Psoas muscle (tissue), 8 donors: ENCODE results near the gene ADGRD1. TPM values are rescaled to one million over a fixed set of nuclear protein-coding genes. Genes with fewer than 3 reads are reported as not detected.

Source experiments
- ATAC-seq, 4 donors: fragments of 200-7000 bp; cut with Tn5 transposase; one replicate each; pipeline ENCODE4 v1.9.1; 2020; ENCODE audit warnings: moderate library complexity in 3 of 4, mild to moderate bottlenecking in 2 of 4
- DNase-seq, 2 donors: peaks; one replicate each; pipeline ENCODE4 v3.0.0-alpha.2; 2020
- H3K27ac ChIP-seq: fragments of 200-600 bp; one replicate; pipeline ENCODE4 v1.8.0; 2022
- H3K27me3 ChIP-seq, 3 donors: fragments of 200-600 bp in 1 of 3; one replicate each; pipeline versions ENCODE4 v1.6.1 to v1.8.0; 2013 to 2022; ENCODE audit warnings: low read length in 2 of 3, mild to moderate bottlenecking in 2 of 3, moderate library complexity in 1 of 3; ENCODE audit not compliant: insufficient read depth in 3 of 3
- H3K36me3 ChIP-seq, 2 donors: fragments of 200-600 bp in 1 of 2; one replicate each; pipeline versions ENCODE4 v1.6.1 to v1.8.0; 2013 to 2022; ENCODE audit warnings: low read depth in 1 of 2, mild to moderate bottlenecking in 1 of 2, moderate library complexity in 1 of 2; ENCODE audit not compliant: insufficient read depth in 1 of 2
- H3K4me1 ChIP-seq: fragments of 200-600 bp; one replicate; pipeline ENCODE4 v1.8.0; 2022
- H3K4me3 ChIP-seq: fragments of 200-600 bp; one replicate; pipeline ENCODE4 v1.8.0; 2022; ENCODE audit warnings: mild to moderate bottlenecking
- H3K9me3 ChIP-seq: fragments of 200-600 bp; one replicate; pipeline ENCODE4 v1.8.0; 2022
- WGBS, 3 donors: extraction: QIAGEN DNeasy Blood & Tissue Kit; methylation state at CpG; one replicate each; pipeline versions ENCODE4 v1.1.6 to v1.1.7; 2013; 5-methylcytosine and 5-hydroxymethylcytosine counted together
- intact Hi-C, 2 donors: fragments of 100-400 bp; cut with DNase I; formaldehyde crosslinking; loops; one replicate each; pipeline versions ENCODE4 v1.11.0 to v1.14.2; 2022
- polyA plus RNA-seq, 3 donors: library from polyadenylated mRNA; stranded (reverse); fragments of 200-250 nt; gene quantifications; one replicate each; pipeline ENCODE4 v1.2.3, GENCODE V29; 2013
- total RNA-seq, 4 donors: library from RNA; stranded (reverse); fragmentation: NEBNext Ultra II Directional in 2 of 4; extraction: Animal tissue kit (Norgen Biotek cat#: 25700) in 2 of 4; gene quantifications; one replicate each; pipeline versions ENCODE4 v1.2.1 to v1.2.4, GENCODE V29; 2021 to 2023
- TF ChIP-seq, protein P1 (sequence below): fragments of 200-600 bp; IDR thresholded peaks from one replicate; pipeline ENCODE4 v1.8.0; 2022; ENCODE audit warnings: antibody characterized with exemption
- donor health status: healthy with polysubstance abuse.
- donor health status: DM: no; HTN: no; CAD: no; lungs with moderate emphysema.
- donor health status: Bipolar disorder and iron deficiency.
- donor health status: healthy.
- donor health status: DM: yes; HTN: yes; CAD: no.
- donor health status: DM: no; HTN: no; CAD: no.
- donor health status: DM: no; HTN: no; CAD: no.
- donor health status: DM: yes; HTN: yes; CAD: no.

Gene ADGRD1
- total and polyA plus RNA-seq, 7 donors = 2.1 to 11.6 (median 3.6) TPM

GRCh38 chr12:131164096-131164872, 210.6 kb downstream of the ADGRD1 start:
- Histone ChIP-seq H3K27ac (no peak overlapping the region), H3K4me3 (no peak overlapping the region), H3K4me1 (no peaks in the 10 kb centered on the region), H3K9me3 (no peaks in the 10 kb centered on the region), H3K36me3 (no peaks in the 10 kb centered on the region), H3K27me3 (peaks cover 0 to 22% (median 0%) of the 10 kb centered on the region in 3 donors)
- DNase-seq (no peak), ATAC-seq (no peak)
- WGBS, 3 donors = 89 to 94% (median 94%) methylated on average over 18 to 24 of the region's 34 CpGs
- intact Hi-C loops = no loop called here
- TF ChIP-seq, protein P1, sequence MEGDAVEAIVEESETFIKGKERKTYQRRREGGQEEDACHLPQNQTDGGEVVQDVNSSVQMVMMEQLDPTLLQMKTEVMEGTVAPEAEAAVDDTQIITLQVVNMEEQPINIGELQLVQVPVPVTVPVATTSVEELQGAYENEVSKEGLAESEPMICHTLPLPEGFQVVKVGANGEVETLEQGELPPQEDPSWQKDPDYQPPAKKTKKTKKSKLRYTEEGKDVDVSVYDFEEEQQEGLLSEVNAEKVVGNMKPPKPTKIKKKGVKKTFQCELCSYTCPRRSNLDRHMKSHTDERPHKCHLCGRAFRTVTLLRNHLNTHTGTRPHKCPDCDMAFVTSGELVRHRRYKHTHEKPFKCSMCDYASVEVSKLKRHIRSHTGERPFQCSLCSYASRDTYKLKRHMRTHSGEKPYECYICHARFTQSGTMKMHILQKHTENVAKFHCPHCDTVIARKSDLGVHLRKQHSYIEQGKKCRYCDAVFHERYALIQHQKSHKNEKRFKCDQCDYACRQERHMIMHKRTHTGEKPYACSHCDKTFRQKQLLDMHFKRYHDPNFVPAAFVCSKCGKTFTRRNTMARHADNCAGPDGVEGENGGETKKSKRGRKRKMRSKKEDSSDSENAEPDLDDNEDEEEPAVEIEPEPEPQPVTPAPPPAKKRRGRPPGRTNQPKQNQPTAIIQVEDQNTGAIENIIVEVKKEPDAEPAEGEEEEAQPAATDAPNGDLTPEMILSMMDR = no peak

DNA sequence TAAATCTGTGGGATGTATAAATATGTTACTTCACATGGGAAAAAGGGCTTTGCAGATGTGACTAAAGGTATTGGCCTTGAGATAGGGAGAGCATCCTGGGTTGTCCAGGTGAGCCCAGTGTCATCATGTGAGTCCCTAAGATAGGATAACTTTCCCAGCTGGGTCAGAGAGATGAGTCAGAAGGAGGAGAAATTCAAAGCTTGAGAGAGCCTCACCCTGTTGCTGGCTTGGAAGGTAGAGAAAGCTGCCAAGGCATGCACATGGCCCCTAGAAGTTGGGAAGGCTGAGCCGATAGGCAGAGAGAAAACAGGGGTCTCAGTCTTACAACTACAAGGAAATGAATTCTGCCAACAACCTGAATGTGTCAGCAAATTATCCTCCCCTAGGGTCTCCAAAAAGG, 213.0 kb downstream of the ADGRD1 start:
- DNase-seq (no peak), ATAC-seq (no peak)
- Histone ChIP-seq H3K27me3 (peaks cover 0 to 22% (median 0%) of the 10 kb centered on the region in 3 donors), H3K36me3 (no peaks in the 10 kb centered on the region), H3K4me3 (no peak overlapping the region), H3K27ac (no peak overlapping the region), H3K4me1 (no peaks in the 10 kb centered on the region), H3K9me3 (no peaks in the 10 kb centered on the region)
- TF ChIP-seq, protein P1 = no peak
- intact Hi-C loops = no loop called here
- WGBS, 3 donors = 62 to 70% (median 69%) methylated on average over 1 of the region's 1 CpG

DNA sequence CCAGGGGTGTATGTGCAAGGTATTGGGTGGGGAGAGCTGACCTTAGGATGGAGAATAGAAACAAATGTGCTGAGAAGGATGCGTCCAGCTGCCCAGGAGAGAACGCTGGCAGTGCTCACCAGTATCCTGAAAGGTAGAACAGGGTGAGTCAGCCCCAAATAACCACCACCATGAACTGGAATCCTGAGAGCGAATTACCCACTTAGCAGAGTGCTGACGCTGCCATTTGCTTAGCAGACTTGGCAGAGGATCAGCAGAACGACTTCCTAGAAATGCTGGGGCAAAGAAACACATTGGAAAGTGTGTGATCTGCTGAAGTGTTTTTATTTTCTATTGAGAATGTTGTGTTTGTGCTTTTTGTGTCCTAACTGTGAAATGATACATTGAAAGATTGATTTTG, 213.6 kb downstream of the ADGRD1 start:
- Histone ChIP-seq H3K4me1 (no peaks in the 10 kb centered on the region), H3K36me3 (no peaks in the 10 kb centered on the region), H3K4me3 (no peak overlapping the region), H3K27me3 (peaks cover 0 to 22% (median 0%) of the 10 kb centered on the region in 3 donors), H3K9me3 (no peaks in the 10 kb centered on the region), H3K27ac (no peak overlapping the region)
- intact Hi-C loops = no loop called here
- DNase-seq = no peak
- WGBS, 3 donors = 30 to 38% (median 31%) methylated on average over 5 of the region's 5 CpGs
- no peak for ATAC-seq
- TF ChIP-seq, protein P1 = no peak

GRCh38 chr12:131171029-131171428, 217.3 kb downstream of the ADGRD1 start:
- Histone ChIP-seq H3K4me1 (no peaks in the 10 kb centered on the region), H3K36me3 (no peaks in the 10 kb centered on the region), H3K27me3 (no peaks in the 10 kb centered on the region), H3K27ac (no peak overlapping the region), H3K4me3 (no peak overlapping the region), H3K9me3 (peaks cover 6% of the 10 kb centered on the region)
- ATAC-seq (no peak), DNase-seq (no peak)
- WGBS, 3 donors = 57 to 66% (median 64%) methylated on average over 4 of the region's 4 CpGs
- intact Hi-C loops = no loop called here
- TF ChIP-seq, protein P1 = no peak

DNA sequence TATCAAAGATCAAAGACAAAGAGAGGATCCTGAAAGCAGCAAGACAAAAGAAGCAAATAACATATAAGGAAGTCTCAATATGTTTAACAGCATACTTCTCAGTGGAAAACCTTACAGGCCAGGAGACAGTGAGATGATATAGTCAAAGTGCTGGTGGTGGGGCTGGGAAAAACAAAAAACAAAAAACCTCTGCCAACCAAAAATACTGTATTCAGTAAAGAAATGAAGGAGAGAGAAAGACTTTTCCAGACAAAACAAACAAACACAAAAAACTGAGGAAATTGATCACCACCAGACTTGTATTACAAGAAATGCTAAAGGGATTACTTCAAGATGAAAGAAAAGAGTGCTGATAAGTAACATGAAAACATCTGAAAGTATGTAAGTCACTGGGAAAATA, 221.2 kb downstream of the ADGRD1 start:
- TF ChIP-seq, protein P1 = no peak
- H3K9me3 ChIP-seq = peaks cover 6% of the 10 kb centered on the region
- ATAC-seq (no peak), DNase-seq (no peak)
- H3K27ac ChIP-seq = no peak overlapping the region
- intact Hi-C loops = no loop called here
- H3K4me3 ChIP-seq = no peak overlapping the region
- no peaks in the 10 kb centered on the region for H3K4me1 ChIP-seq
- peaks cover 0 to 3% (median 3%) of the 10 kb centered on the region in 3 donors for H3K27me3 ChIP-seq
- no peaks in the 10 kb centered on the region for H3K36me3 ChIP-seq
